Astrocyte (in vitro differentiated cells and primary cell): ENCODE results near the gene LRRC23. TPM values are rescaled to one million over a fixed set of nuclear protein-coding genes. Genes with fewer than 3 reads are reported as not detected.

Source experiments
- DNase-seq: peaks from one replicate; pipeline ENCODE4 v3.0.0-alpha.2; 2010; ENCODE audit warnings: low read depth
- FAIRE-seq: peaks from 2 replicates; lab custom pipeline; 2011; peaks lifted over from hg19 to GRCh38; lab: Jason Lieb, UNC
- H2AFZ ChIP-seq: 2 replicates; pipeline ENCODE4 v1.6.0; 2012; ENCODE audit warnings: low read depth, low read length, inconsistent platforms
- H3K27ac ChIP-seq: 2 replicates; pipeline ENCODE4 v1.5.1; 2011; ENCODE audit warnings: low read depth, low read length, inconsistent platforms
- H3K27me3 ChIP-seq: 2 replicates; pipeline ENCODE4 v1.6.0; 2011; ENCODE audit warnings: low read length, inconsistent platforms; ENCODE audit not compliant: insufficient read depth
- H3K36me3 ChIP-seq: 2 replicates; pipeline ENCODE4 v1.5.1; 2011; ENCODE audit warnings: low read length, inconsistent platforms; ENCODE audit not compliant: insufficient read depth
- H3K4me1 ChIP-seq: 2 replicates; pipeline ENCODE4 v1.5.1; 2011; ENCODE audit warnings: low read length, inconsistent platforms; ENCODE audit not compliant: insufficient read depth
- H3K4me2 ChIP-seq: 2 replicates; pipeline ENCODE4 v1.6.0; 2012; ENCODE audit warnings: low read length, inconsistent platforms
- H3K4me3 ChIP-seq: 2 replicates; pipeline ENCODE4 v1.5.1; 2011; ENCODE audit warnings: low read depth, mild to moderate bottlenecking, low read length, inconsistent platforms; ENCODE audit not compliant: insufficient read depth
- H3K79me2 ChIP-seq: 2 replicates; pipeline ENCODE4 v1.6.0; 2012; ENCODE audit warnings: mild to moderate bottlenecking, low read length, inconsistent platforms; ENCODE audit not compliant: insufficient read depth
- H3K9ac ChIP-seq: 2 replicates; pipeline ENCODE4 v1.6.0; 2012; ENCODE audit warnings: mild to moderate bottlenecking, low read length, inconsistent platforms
- H3K9me3 ChIP-seq: 2 replicates; pipeline ENCODE4 v1.5.1; 2012; ENCODE audit warnings: low read depth, mild to moderate bottlenecking, low read length, inconsistent platforms; ENCODE audit not compliant: insufficient read depth
- H4K20me1 ChIP-seq: 2 replicates; pipeline ENCODE4 v1.6.0; 2012; ENCODE audit warnings: low read length, inconsistent platforms; ENCODE audit not compliant: insufficient read depth
- H3K27ac Mint-ChIP-seq: one replicate; pipeline ENCODE4 v1.8.0; 2021; ENCODE audit warnings: mild to moderate bottlenecking, mixed read lengths; ENCODE audit not compliant: unreplicated experiment
- H3K27me3 Mint-ChIP-seq: one replicate; pipeline ENCODE4 v1.8.0; 2021; ENCODE audit warnings: low read depth, mixed read lengths; ENCODE audit not compliant: unreplicated experiment
- H3K36me3 Mint-ChIP-seq: one replicate; pipeline ENCODE4 v1.8.0; 2021; ENCODE audit warnings: low read depth, mixed read lengths; ENCODE audit not compliant: unreplicated experiment
- H3K4me1 Mint-ChIP-seq: one replicate; pipeline ENCODE4 v1.8.0; 2021; ENCODE audit warnings: low read depth, mixed read lengths; ENCODE audit not compliant: unreplicated experiment
- H3K4me3 Mint-ChIP-seq: one replicate; pipeline ENCODE4 v1.8.0; 2021; ENCODE audit warnings: mild to moderate bottlenecking, moderate library complexity, mixed read lengths; ENCODE audit not compliant: unreplicated experiment
- H3K9me3 Mint-ChIP-seq: one replicate; pipeline ENCODE4 v1.8.0; 2021; ENCODE audit warnings: mild to moderate bottlenecking, mixed read lengths; ENCODE audit not compliant: unreplicated experiment
- EZH2 ChIP-seq: IDR thresholded peaks from 2 replicates; pipeline ENCODE4 v1.6.1; 2012; ENCODE audit warnings: mild to moderate bottlenecking, low read length, inconsistent platforms; ENCODE audit not compliant: insufficient read depth
- total RNA-seq: library from RNA; stranded (reverse); gene quantifications from 2 replicates; pipeline ENCODE4 v1.2.1, GENCODE V29; 2021
- TF ChIP-seq, protein P1 (sequence below): IDR thresholded peaks from 2 replicates; pipeline ENCODE4 v1.5.1; 2011; ENCODE audit warnings: low read depth, mild to moderate bottlenecking, inconsistent platforms, low read length, moderate library complexity; ENCODE audit not compliant: insufficient read depth

The LRRC23 gene
- total RNA-seq, 1 donor from 2014 or later = 5.2 TPM

DNA sequence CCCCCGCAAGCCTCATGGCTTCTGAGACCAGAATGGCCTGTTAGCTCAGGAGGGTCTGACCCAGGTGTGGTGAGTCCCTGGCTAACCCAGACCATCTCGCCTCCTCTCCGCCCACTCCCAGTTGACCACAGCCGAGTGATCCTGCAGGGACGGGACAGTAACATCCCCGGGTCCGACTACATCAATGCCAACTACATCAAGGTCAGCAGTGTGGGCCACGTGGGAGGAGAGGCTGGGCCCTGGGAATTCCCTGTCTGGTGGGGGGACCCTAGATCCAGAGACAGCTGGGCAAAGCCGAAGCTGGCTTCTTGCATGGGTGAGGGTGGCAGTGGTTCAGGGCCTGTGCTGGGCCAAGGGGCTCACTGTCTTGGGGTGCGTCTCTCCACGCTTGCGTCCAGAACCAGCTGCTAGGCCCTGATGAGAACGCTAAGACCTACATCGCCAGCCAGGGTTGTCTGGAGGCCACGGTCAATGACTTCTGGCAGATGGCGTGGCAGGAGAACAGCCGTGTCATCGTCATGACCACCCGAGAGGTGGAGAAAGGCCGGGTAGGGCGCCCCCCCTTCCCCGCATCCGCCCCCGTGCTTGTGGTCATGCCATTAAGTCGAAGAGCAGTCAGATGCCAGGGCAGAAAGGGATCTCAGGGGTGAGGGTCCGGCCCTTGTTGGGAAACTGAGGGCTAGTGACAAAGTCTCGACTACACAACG is 51.6 kb downstream of the LRRC23 start:
- H3K4me3 Mint-ChIP-seq = no peak overlapping the region
- no peak for FAIRE-seq
- Histone ChIP-seq H3K27me3 (no peaks in the 10 kb centered on the region), H3K9me3 (no peaks in the 10 kb centered on the region), H3K4me3 (no peak overlapping the region), H3K4me2 (no peak overlapping the region), H3K9ac (no peak overlapping the region), H2AFZ (no peak overlapping the region), H4K20me1 (no peaks in the 10 kb centered on the region), H3K36me3 (no peaks in the 10 kb centered on the region), H3K4me1 (peaks cover 25% of the 10 kb centered on the region), H3K79me2 (no peaks in the 10 kb centered on the region), H3K27ac (no peak overlapping the region)
- no peaks in the 10 kb centered on the region for H3K9me3 Mint-ChIP-seq
- no peak overlapping the region for H3K27ac Mint-ChIP-seq
- peaks cover 4% of the 10 kb centered on the region for H3K27me3 Mint-ChIP-seq
- TF ChIP-seq, protein P1, sequence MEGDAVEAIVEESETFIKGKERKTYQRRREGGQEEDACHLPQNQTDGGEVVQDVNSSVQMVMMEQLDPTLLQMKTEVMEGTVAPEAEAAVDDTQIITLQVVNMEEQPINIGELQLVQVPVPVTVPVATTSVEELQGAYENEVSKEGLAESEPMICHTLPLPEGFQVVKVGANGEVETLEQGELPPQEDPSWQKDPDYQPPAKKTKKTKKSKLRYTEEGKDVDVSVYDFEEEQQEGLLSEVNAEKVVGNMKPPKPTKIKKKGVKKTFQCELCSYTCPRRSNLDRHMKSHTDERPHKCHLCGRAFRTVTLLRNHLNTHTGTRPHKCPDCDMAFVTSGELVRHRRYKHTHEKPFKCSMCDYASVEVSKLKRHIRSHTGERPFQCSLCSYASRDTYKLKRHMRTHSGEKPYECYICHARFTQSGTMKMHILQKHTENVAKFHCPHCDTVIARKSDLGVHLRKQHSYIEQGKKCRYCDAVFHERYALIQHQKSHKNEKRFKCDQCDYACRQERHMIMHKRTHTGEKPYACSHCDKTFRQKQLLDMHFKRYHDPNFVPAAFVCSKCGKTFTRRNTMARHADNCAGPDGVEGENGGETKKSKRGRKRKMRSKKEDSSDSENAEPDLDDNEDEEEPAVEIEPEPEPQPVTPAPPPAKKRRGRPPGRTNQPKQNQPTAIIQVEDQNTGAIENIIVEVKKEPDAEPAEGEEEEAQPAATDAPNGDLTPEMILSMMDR = no peak
- TF ChIP-seq EZH2 = no peak
- peaks cover 29% of the 10 kb centered on the region for H3K4me1 Mint-ChIP-seq
- no peak for DNase-seq
- peaks cover 2% of the 10 kb centered on the region for H3K36me3 Mint-ChIP-seq

DNA sequence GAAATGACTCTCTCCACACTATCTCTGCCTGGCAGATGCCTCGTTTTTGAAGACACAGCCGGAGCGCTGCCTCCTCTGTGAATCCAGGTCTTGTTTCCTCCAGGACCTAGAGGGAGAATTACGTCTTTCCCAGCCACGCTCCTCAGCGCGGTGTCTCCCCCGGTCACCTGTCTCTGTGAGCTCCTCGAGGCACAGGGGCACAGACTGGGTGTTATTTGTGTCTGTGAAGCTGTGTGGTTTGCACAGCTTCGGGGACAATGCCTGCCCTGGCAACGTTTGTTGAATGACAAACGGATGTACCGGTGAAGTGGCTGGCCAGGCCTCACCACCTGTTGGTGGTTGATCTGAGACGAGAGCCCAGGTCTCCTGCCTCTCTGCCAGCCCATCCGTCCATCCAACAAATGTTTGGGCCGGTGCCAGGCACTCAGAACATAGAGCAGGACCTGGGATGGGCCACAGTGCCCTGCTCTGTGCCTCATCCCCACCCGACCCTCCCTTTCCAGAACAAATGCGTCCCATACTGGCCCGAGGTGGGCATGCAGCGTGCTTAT is 52.6 kb downstream of the LRRC23 start:
- H3K9me3 ChIP-seq = no peaks in the 10 kb centered on the region
- DNase-seq (no peak), FAIRE-seq (no peak)
- H3K4me3 ChIP-seq = no peak overlapping the region
- no peak overlapping the region for H3K27ac Mint-ChIP-seq
- no peak for TF ChIP-seq EZH2
- TF ChIP-seq, protein P1 = no peak
- H3K36me3 Mint-ChIP-seq = peaks cover 2% of the 10 kb centered on the region
- H3K4me3 Mint-ChIP-seq = no peak overlapping the region
- peaks cover 33% of the 10 kb centered on the region for H3K4me1 ChIP-seq
- H2AFZ ChIP-seq = no peak overlapping the region
- H3K79me2 ChIP-seq = no peaks in the 10 kb centered on the region
- H4K20me1 ChIP-seq = no peaks in the 10 kb centered on the region
- no peaks in the 10 kb centered on the region for H3K27me3 ChIP-seq
- no peak overlapping the region for H3K4me2 ChIP-seq
- H3K4me1 Mint-ChIP-seq = peaks cover 36% of the 10 kb centered on the region
- H3K27ac ChIP-seq = no peak overlapping the region
- peaks cover 4% of the 10 kb centered on the region for H3K27me3 Mint-ChIP-seq
- no peaks in the 10 kb centered on the region for H3K36me3 ChIP-seq
- H3K9me3 Mint-ChIP-seq = no peaks in the 10 kb centered on the region
- no peak overlapping the region for H3K9ac ChIP-seq
